Transverse colon (tissue), 3 donors: ENCODE data around the gene DGLUCY.

Source experiments
- CTCF ChIP-seq, 5 experiments: fragments of 200-600 bp in 3 of 5; fragments of 450-650 bp in 2 of 5; sonication (generic) in 3 of 5; IDR thresholded peaks; 1 replicate in 2 of 5; 2 replicates in 3 of 5; pipeline ENCODE4 v1.5.1; 2016 to 2017; ENCODE audit warnings: antibody characterized with exemption in 5 of 5, inconsistent platforms in 3 of 5, mild to moderate bottlenecking in 2 of 5, moderate library complexity in 1 of 5
- EP300 ChIP-seq: sonication (generic); formaldehyde crosslinking; IDR thresholded peaks from one replicate; pipeline ENCODE4 v1.6.1; 2017; ENCODE audit warnings: antibody characterized with exemption, low read depth
- POLR2A ChIP-seq: fragments of 450-650 bp; IDR thresholded peaks from one replicate; pipeline ENCODE4 v1.6.1; 2016; ENCODE audit warnings: antibody characterized with exemption, mild to moderate bottlenecking, moderate library complexity

GRCh38 chr14:91216731-91217226 lies 102.9 kb downstream of the DGLUCY start:
- TF ChIP-seq CTCF (IDR thresholded peaks at IDR 0.05) = no peak
- no peak for TF ChIP-seq POLR2A
- TF ChIP-seq EP300 = no peak
